HG02759 (cell line): ENCODE measurements around the gene GNG13.
"Not testable (repeated sequence)": the region's sequence is repeated elsewhere in the genome, so short reads cannot be mapped to it uniquely, and the experiment has no call there.

ENCODE experiments used
- ATAC-seq: cut with Tn5 transposase; IDR thresholded peaks from one replicate; pipeline ENCODE4 v1.9.1; 2021; ENCODE audit warnings: mild to moderate bottlenecking, moderate library complexity; ENCODE audit not compliant: unreplicated experiment

Gene GNG13

DNA sequence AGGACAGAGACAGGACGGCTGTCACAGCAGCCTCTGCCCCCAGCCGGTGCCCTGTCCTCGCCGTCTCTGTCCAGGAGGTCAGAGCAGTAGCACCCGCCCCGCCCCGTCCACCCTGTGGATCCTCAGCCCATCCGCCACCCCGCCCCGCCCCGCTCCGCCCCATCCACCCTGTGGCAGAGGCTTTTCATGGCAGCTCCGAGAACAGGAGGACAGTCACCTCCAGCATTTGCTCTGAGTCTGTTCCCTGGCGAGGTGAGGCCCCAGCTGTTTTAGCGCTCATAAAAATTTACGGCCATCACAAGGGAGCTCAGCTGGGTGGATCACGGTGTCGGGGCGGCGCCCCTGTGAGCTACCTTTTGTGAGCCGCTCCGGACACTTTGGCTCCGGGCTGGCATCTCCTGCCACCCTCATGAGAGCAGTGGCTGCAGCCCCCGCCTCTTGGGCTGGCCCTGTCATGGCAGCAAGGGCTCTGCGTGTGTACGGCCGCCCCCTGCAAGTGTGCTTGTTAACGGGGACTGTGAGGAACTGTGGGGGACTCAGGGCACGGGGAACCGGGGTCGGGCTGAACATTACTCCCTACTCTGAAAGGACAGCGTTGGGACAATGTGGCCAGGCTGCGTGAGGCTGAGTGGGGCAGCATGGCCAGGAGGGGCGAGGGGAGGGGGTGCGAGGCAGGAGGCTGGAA is 32.3 kb upstream of the GNG13 start:
- ATAC-seq, result no peak

- ATAC-seq, result no peak
Measured at GRCh38 chr16:831571-832413, 31.3 kb upstream of the GNG13 start.

- ATAC-seq, result no peak
Measured at GRCh38 chr16:830871-831570, 30.5 kb upstream of the GNG13 start.

- no peak for ATAC-seq
Measured at GRCh38 chr16:830107-830870, 29.8 kb upstream of the GNG13 start.

- ATAC-seq, result no peak
Measured at GRCh38 chr16:828891-829290, 28.4 kb upstream of the GNG13 start.

DNA sequence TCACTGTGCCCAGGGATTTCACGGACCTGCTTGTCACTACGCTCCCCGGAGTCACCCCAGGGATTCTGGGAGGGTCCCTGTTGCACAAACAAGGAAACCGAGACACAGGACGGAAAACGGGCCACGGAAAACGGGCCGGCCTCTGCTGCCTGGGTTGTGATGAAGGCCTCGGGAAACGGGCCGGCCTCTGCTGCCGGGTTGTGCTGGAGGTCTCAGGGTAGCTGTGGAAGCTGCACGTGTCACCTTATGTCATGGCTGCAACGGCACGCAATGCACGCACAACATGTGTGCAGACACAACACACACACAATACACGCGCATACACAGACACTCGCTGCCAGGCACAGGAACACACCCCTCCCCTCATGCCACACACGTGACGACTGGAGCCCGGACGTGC is 27.0 kb upstream of the GNG13 start:
- ATAC-seq, result no peak

GRCh38 chr16:825341-826061 is 25.0 kb upstream of the GNG13 start:
- no peak for ATAC-seq

DNA sequence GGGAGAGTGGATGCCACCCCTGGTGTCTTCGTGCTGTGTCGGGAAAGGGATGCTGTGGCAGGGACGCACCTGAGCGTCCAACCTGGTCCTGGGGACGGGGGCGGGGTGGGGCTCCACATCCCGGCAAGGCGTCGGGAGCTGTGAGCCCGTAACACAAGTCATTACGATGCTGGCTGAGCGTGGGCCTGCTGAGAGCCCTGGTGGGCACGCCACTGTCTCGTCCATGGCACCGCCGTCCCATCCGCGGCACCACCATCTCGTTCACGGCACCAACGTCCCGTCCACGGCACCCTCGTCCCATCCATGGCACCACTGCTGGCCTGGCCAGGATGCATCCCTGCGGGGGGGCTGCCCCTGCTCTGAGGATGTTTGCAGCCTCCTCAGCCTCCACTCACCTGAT is 24.1 kb upstream of the GNG13 start:
- no peak for ATAC-seq

DNA sequence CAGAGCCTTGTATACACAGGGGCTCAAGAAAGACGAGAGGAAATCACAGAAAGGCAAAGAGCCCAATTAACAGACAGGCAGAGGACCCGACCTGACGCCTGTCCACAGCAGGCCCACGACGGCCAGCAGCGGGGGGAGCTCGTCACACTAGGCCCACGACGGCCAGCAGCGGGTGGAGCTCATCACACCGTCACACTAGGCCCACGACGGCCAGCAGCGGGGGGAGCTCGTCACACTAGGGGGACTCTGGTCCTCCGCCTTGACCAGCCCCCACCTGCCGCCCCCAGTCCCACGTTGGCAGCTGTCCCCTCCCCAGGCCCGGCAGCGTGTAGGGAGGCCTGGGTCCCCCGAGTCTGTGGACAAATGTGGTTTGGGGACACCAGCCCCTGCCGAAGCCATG is 23.7 kb upstream of the GNG13 start:
- no peak for ATAC-seq

- no peak for ATAC-seq
Measured at GRCh38 chr16:822909-823297, 22.4 kb upstream of the GNG13 start.

DNA sequence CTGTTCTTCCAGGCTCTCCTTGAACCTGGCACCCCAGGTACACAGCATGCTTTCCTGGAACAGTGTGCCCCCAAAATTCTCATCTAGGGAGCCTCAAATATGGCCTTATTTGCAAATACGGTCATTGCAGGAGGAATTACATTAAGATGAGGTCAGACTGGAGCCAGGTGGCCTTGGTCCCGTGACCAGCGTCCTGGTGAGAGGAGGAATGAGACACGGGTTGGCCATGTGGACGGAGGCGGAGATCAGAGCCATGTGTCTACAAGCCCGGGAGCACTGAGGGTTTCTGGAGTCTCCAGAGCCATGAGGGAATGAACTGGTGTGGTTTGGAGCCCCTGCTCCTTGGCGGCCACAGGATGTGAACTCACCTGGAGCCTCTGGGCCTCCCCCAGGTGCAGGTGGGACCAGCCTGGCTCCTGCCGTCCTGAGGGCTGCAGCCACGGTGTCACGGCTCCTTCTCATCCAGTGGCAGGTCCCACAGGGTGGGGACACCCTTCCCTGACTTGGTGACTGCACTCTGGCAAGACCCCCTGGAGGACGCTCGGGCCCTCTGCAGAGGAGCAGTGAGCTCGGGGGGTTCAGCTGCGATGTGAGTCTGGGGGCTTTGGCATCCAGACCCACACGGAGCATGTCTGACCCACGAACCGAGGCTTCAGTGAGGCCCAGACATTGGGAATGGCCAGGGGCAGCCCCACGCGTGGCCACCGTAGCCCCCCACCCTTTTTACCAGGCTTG is 21.8 kb upstream of the GNG13 start:
- no peak for ATAC-seq

- no peak for ATAC-seq
Measured at GRCh38 chr16:821751-822150, 21.2 kb upstream of the GNG13 start.

DNA sequence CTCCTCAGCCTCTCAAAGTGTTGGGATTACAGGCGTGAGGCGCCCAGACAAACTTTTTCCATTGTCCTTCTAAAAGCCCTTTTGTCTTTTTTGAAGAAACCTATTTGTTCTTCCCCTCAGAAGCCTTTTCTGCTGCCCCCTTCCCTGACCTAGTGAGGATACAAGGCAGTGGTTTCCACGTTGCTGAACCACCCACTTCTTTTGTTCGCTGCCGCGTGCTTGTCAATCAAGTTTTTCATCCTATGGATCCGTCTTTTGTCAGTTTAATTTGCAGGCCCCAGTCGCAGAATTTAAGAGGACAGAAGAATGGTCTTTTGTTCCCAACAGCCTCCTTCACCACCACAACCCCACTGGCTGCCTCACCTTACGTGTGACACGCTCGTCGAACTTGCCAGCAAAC is 20.2 kb upstream of the GNG13 start:
- no peak for ATAC-seq

- not testable (repeated sequence) for ATAC-seq
Measured at GRCh38 chr16:820044-820408, 19.5 kb upstream of the GNG13 start.

- no peak for ATAC-seq
Measured at GRCh38 chr16:819336-820043, 19.0 kb upstream of the GNG13 start.

DNA sequence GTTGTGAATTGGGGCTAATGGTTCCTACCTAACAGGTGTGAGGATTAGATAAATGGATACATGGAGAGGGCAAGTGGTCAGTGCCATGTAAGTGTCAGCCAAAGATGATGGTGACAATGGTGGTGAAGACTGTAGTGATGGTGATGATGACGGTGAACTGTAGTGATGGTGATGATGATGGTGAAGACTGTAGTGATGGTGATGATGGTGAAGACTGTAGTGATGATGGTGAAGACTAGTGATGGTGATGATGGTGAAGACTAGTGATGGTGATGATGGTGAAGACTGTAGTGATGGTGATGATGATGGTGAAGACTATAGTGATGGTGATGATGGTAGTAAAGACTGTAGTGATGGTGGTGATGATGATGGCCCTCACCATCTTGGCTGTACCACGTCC is 18.1 kb upstream of the GNG13 start:
- no peak for ATAC-seq

- no peak for ATAC-seq
Measured at GRCh38 chr16:818132-818531, 17.6 kb upstream of the GNG13 start.

DNA sequence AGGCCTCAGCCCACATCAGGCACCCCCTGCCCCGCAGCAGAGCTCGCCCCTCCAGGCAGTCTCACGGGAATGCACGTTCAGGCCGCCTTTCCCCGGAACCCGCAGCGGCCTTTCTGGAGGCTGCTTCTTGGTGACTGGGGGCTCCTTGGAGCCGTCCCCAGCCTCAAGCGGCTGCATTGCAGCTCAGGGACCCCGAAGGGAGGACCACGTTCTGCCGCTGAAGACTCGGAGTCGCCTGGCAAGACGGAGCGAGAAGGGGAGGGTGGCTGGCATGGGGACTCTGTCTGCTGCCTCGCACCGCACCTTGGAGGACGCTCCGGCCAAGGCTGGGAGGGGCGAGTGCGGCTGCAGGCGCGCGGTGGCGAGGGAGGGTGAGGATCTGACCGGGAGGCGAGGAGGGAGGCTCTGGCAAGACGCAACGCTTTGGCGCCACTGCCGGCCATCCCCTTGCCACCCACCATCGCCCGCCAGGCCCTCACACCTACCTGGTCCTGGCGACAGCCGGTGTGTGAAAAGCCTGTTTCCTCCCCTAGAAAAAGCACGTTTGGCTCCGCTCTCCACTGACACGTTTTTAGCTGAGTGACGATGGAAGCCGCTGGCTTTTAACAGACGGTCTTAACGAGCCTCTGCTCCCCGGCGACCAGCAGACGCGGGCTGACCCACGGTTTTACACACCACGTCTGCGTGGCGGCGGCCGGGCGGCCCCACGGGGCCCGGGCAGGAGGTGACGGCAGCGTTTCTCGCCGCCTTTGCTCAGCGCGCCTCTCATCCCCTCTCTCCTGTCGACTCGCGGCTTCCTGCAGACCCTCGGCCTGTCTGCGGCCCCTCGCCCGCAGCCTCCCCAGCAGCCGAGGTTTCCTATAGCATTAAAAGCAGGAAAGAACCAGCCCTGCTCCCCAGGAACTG is 16.7 kb upstream of the GNG13 start:
- no peak for ATAC-seq
